ENCODE results near the gene COL5A2. TPM values are rescaled to one million over a fixed set of nuclear protein-coding genes. Genes with fewer than 3 reads are reported as not detected.

Gene COL5A2
- total RNA-seq, 1 donor from 2014 or later, result 459 TPM

GRCh38 chr2:189181706-189182105 is 2.1 kb upstream of the COL5A2 start:
- DNase-seq (ENCODE audit: low spot score in 2 of 2, unreplicated experiment in 2 of 2), result no peak
- peaks cover 37% of the 10 kb centered on the region for H3K4me1 Mint-ChIP-seq
- peaks cover 5% of the 10 kb centered on the region for H3K9me3 Mint-ChIP-seq
- no peaks in the 10 kb centered on the region for H3K36me3 Mint-ChIP-seq
- peak overlapping the region; percentile 7 for H3K27ac Mint-ChIP-seq
- TF ChIP-seq CTCF (IDR thresholded peaks at IDR 0.05; ENCODE audit: unreplicated experiment), result no peak
- H3K4me3 Mint-ChIP-seq, result no peak overlapping the region
- H3K27me3 Mint-ChIP-seq (ENCODE audit: low read depth), result no peaks in the 10 kb centered on the region

- DNase-seq (ENCODE audit: low spot score in 2 of 2, unreplicated experiment in 2 of 2), result no peak
These were observed 613 bp downstream of the COL5A2 start for GRCh38 chr2:189178726-189179569.

GRCh38 chr2:189178054-189178453 is 1.5 kb downstream of the COL5A2 start:
- Mint-ChIP-seq H3K27me3 (ENCODE audit: low read depth) (no peaks in the 10 kb centered on the region), H3K4me3 (peak overlapping the region; percentile 87), H3K27ac (peak overlapping the region; percentile 95), H3K36me3 (peaks cover 6% of the 10 kb centered on the region), H3K4me1 (peaks cover 49% of the 10 kb centered on the region), H3K9me3 (no peaks in the 10 kb centered on the region)
- TF ChIP-seq CTCF (IDR thresholded peaks at IDR 0.05; ENCODE audit: unreplicated experiment), result peak; percentile 55
- no peak for DNase-seq (ENCODE audit: low spot score in 2 of 2, unreplicated experiment in 2 of 2)

More at GRCh38 chr2:189178726-189179569, 613 bp downstream of the COL5A2 start:
- no peak for TF ChIP-seq CTCF (IDR thresholded peaks at IDR 0.05; ENCODE audit: unreplicated experiment)
- H3K4me1 Mint-ChIP-seq, result peaks cover 51% of the 10 kb centered on the region
- H3K9me3 Mint-ChIP-seq, result no peaks in the 10 kb centered on the region
- peak overlapping the region; percentile 97 for H3K27ac Mint-ChIP-seq
- peak overlapping the region; percentile 87 for H3K4me3 Mint-ChIP-seq
- no peaks in the 10 kb centered on the region for H3K27me3 Mint-ChIP-seq (ENCODE audit: low read depth)
- peaks cover 5% of the 10 kb centered on the region for H3K36me3 Mint-ChIP-seq

GRCh38 chr2:189177251-189177840 is 2.2 kb downstream of the COL5A2 start:
- Mint-ChIP-seq H3K9me3 (no peaks in the 10 kb centered on the region), H3K27ac (peak overlapping the region; percentile 80), H3K4me1 (peaks cover 43% of the 10 kb centered on the region), H3K4me3 (peak overlapping the region; percentile 87), H3K36me3 (peaks cover 6% of the 10 kb centered on the region), H3K27me3 (ENCODE audit: low read depth) (no peaks in the 10 kb centered on the region)
- TF ChIP-seq CTCF (IDR thresholded peaks at IDR 0.05; ENCODE audit: unreplicated experiment), result no peak
- DNase-seq (ENCODE audit: low spot score in 2 of 2, unreplicated experiment in 2 of 2), result no peak

GRCh38 chr2:189176516-189176915 is 3.0 kb downstream of the COL5A2 start:
- Mint-ChIP-seq H3K27me3 (ENCODE audit: low read depth) (no peaks in the 10 kb centered on the region), H3K4me3 (peak overlapping the region; percentile 87), H3K9me3 (no peaks in the 10 kb centered on the region), H3K27ac (peak overlapping the region; percentile 80), H3K4me1 (peaks cover 40% of the 10 kb centered on the region), H3K36me3 (peaks cover 6% of the 10 kb centered on the region)
- TF ChIP-seq CTCF (IDR thresholded peaks at IDR 0.05; ENCODE audit: unreplicated experiment), result no peak
- DNase-seq (ENCODE audit: low spot score in 2 of 2, unreplicated experiment in 2 of 2), result no peak

Data from mesothelial cell of epicardium (in vitro differentiated cells).